ENCODE measurements around the gene UBTF. TPM values are rescaled to one million over a fixed set of nuclear protein-coding genes. Genes with fewer than 3 reads are reported as not detected.

UBTF gene
- total RNA-seq, 1 donor from 2014 or later = 23.7 TPM

DNA sequence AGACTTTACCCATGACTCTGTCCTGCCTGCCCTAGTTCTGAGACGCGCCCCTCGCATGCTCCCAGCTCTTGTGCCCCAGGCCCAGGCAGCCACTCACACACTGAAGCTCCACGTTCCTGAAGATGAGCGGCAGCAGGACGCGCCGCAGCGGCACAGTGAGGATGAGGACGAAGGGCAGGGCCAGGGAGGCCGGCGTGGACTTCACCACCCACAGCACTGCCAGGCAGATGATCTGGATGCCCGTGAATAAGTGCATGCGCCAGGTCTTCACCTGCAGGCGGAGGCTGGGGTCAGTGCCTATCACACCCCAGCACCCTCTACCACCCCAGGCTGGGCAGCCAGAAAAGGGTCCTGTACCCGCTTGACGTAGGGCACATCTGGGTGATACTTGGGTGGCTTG, 31.6 kb upstream of the UBTF start:
- TF ChIP-seq, protein P1, sequence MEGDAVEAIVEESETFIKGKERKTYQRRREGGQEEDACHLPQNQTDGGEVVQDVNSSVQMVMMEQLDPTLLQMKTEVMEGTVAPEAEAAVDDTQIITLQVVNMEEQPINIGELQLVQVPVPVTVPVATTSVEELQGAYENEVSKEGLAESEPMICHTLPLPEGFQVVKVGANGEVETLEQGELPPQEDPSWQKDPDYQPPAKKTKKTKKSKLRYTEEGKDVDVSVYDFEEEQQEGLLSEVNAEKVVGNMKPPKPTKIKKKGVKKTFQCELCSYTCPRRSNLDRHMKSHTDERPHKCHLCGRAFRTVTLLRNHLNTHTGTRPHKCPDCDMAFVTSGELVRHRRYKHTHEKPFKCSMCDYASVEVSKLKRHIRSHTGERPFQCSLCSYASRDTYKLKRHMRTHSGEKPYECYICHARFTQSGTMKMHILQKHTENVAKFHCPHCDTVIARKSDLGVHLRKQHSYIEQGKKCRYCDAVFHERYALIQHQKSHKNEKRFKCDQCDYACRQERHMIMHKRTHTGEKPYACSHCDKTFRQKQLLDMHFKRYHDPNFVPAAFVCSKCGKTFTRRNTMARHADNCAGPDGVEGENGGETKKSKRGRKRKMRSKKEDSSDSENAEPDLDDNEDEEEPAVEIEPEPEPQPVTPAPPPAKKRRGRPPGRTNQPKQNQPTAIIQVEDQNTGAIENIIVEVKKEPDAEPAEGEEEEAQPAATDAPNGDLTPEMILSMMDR (IDR thresholded peaks at IDR 0.05) = no peak
- TF ChIP-seq EZH2 (IDR thresholded peaks at IDR 0.05) (no peak), EZH2phosphoT487 (IDR thresholded peaks at IDR 0.05) (no peak)
- Mint-ChIP-seq H3K9me3 (no peaks in the 10 kb centered on the region), H3K4me1 (peaks cover 11% of the 10 kb centered on the region), H3K27me3 (ENCODE audit: insufficient read depth, low read depth) (peaks cover 10% of the 10 kb centered on the region), H3K27ac (no peak overlapping the region), H3K36me3 (no peaks in the 10 kb centered on the region), H3K4me3 (no peak overlapping the region)
- Histone ChIP-seq H3K27ac (no peak overlapping the region), H4K20me1 (ENCODE audit: low read depth) (no peaks in the 10 kb centered on the region), H3K9ac (no peak overlapping the region), H3K27me3 (no peaks in the 10 kb centered on the region), H3K4me1 (peaks cover 3% of the 10 kb centered on the region), H3K4me3 (no peak overlapping the region), H3K79me2 (ENCODE audit: low read depth) (no peaks in the 10 kb centered on the region), H3K4me2 (no peak overlapping the region), H2AFZ (replicated peaks) (no peak overlapping the region), H3K36me3 (no peaks in the 10 kb centered on the region), H3K9me3 (ENCODE audit: low read depth) (no peaks in the 10 kb centered on the region), H3F3A (ENCODE audit: low read depth) (peaks cover 3% of the 10 kb centered on the region)
- DNase-seq (ENCODE audit: low spot score) = no peak

DNA sequence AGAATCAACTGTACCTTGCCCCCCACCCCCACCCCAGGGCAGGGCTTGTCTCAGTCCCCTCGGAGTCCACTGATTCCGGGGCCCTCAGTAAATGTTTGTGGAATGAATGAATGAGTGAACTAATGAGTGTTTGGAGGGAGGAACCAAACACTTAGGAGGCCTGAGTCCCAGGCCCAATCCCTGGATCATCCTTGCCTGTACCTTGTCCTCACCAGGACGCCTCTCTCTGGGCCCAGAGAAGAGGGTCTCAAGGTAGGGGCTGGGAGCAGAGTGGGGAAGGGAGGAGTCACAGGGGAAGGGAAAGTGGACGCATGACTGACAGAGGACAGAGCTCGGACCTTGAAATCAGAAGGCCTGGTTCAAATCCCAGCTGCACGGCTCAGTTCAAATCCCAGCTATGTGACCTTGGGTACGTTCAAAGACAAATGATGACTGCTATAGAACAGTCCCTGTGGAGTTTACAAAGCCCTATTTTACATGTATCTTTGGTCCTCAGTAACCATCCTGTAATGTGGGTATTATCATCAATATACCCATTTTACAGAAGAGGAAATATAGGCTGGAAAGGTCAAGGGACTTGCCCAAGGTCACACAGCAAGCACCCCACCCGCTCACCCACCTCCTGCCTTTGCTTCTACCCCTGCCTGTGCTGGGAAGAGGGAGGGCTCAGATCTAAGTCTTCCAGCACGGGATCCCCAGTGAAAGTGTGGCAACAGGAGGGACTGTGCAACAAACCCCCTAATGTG, 30.2 kb upstream of the UBTF start:
- H3K4me1 Mint-ChIP-seq = peaks cover 14% of the 10 kb centered on the region
- Histone ChIP-seq H3F3A (ENCODE audit: low read depth) (peaks cover 8% of the 10 kb centered on the region), H3K9me3 (ENCODE audit: low read depth) (no peaks in the 10 kb centered on the region), H3K36me3 (no peaks in the 10 kb centered on the region), H3K79me2 (ENCODE audit: low read depth) (no peaks in the 10 kb centered on the region), H3K4me1 (peaks cover 11% of the 10 kb centered on the region), H3K4me2 (no peak overlapping the region), H3K27ac (no peak overlapping the region), H3K4me3 (no peak overlapping the region), H3K9ac (no peak overlapping the region), H2AFZ (replicated peaks) (no peak overlapping the region), H3K27me3 (no peaks in the 10 kb centered on the region), H4K20me1 (ENCODE audit: low read depth) (no peaks in the 10 kb centered on the region)
- H3K9me3 Mint-ChIP-seq = no peaks in the 10 kb centered on the region
- DNase-seq (ENCODE audit: low spot score) = no peak
- H3K27me3 Mint-ChIP-seq (ENCODE audit: insufficient read depth, low read depth) = peaks cover 7% of the 10 kb centered on the region
- H3K36me3 Mint-ChIP-seq = no peaks in the 10 kb centered on the region
- H3K4me3 Mint-ChIP-seq = no peak overlapping the region
- TF ChIP-seq, protein P1 (IDR thresholded peaks at IDR 0.05) = no peak
- TF ChIP-seq EZH2phosphoT487 (IDR thresholded peaks at IDR 0.05) (no peak), EZH2 (IDR thresholded peaks at IDR 0.05) (no peak)
- H3K27ac Mint-ChIP-seq = no peak overlapping the region

DNA sequence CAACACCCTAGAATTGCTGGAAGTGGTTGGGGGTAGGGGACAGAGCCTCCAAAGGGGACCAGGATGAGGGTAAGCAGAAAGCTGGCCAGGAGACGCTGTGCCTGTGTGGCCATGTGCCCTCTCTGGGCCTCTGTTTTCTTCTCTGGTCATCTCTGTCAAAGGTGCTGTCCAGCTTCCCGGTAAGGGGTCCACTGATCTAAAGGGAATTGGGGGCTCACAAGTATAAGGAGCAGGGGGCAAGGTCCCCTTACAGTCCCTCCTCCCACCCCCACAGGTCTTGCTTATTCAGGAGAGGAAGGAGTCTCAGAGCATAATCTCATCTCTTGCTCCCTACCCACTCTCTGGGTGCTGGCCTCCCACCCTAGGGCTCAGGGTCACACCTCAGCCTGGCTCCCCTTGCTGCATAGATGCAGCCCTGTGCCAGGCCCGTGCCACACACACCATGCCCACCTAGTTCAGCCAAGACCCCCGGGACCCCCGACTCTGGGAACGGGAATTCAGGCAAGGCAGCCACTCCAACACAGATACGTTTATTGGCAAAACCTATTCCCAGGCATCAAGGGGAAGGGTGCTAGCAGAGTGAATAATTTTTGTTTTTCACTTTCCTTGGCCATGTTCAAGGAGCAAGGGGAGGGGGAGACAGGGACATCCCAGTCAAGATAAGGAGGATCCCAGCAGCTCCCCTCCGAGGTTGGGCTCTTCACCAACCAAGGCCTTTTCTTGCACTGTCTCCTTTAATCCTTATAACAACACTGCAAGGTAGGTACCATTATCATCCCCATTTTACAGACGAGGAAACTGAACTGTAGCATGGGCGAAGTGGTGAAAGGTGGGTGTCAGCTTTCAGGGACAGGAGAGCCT, 28.6 kb upstream of the UBTF start:
- Histone ChIP-seq H3K27me3 (no peaks in the 10 kb centered on the region), H3F3A (ENCODE audit: low read depth) (peaks cover 8% of the 10 kb centered on the region), H3K79me2 (ENCODE audit: low read depth) (no peaks in the 10 kb centered on the region), H3K4me2 (no peak overlapping the region), H3K4me1 (peaks cover 11% of the 10 kb centered on the region), H3K9me3 (ENCODE audit: low read depth) (no peaks in the 10 kb centered on the region), H2AFZ (replicated peaks) (no peak overlapping the region), H3K27ac (no peak overlapping the region), H3K36me3 (no peaks in the 10 kb centered on the region), H3K4me3 (no peak overlapping the region), H4K20me1 (ENCODE audit: low read depth) (no peaks in the 10 kb centered on the region), H3K9ac (no peak overlapping the region)
- Mint-ChIP-seq H3K4me3 (no peak overlapping the region), H3K27ac (no peak overlapping the region), H3K4me1 (peaks cover 16% of the 10 kb centered on the region), H3K9me3 (no peaks in the 10 kb centered on the region), H3K36me3 (no peaks in the 10 kb centered on the region), H3K27me3 (ENCODE audit: insufficient read depth, low read depth) (peaks cover 3% of the 10 kb centered on the region)
- no peak for DNase-seq (ENCODE audit: low spot score)
- TF ChIP-seq, protein P1 (IDR thresholded peaks at IDR 0.05) = no peak
- no peak for TF ChIP-seq EZH2phosphoT487 (IDR thresholded peaks at IDR 0.05)
- TF ChIP-seq EZH2 (IDR thresholded peaks at IDR 0.05) = no peak

All from neural progenitor cell (in vitro differentiated cells).